ENCODE data around the gene MRTFA. TPM values are rescaled to one million over a fixed set of nuclear protein-coding genes. Genes with fewer than 3 reads are reported as not detected.

Gene MRTFA
- total and polyA plus RNA-seq, 10 donors, result 17.6 to 138 (median 83.9) TPM

- intact Hi-C loops (cut with DNase I; ENCODE audit: low total_unique reads), result no loop called here
- Histone ChIP-seq H3K4me3 (no peak overlapping the region), H3K9me3 (no peaks in the 10 kb centered on the region), H3K36me3 (no peaks in the 10 kb centered on the region), H3K27me3 (replicated peaks in 1 of 7) (no peaks in the 10 kb centered on the region), H3K4me1 (peaks cover 0 to 39% (median 4%) of the 10 kb centered on the region in 6 donors), H3K27ac (peak overlapping the region in 7 of 8 donors; percentile 14 to 44 (median 23))
- 47 to 76% (median 61%) methylated on average over 11 of the region's 11 CpGs for WGBS, 5 donors
- no peak for DNase-seq
- TF ChIP-seq POLR2A (IDR thresholded peaks at IDR 0.05) (no peak), CTCF (IDR thresholded peaks at IDR 0.05 in 8 of 11, conservative IDR thresholded peaks at IDR 0.05 in 3 of 11) (peak in 3 of 11 experiments; percentile 8 to 44 (median 18)), POLR2AphosphoS5 (IDR thresholded peaks at IDR 0.05) (peak in 1 of 3 donors; percentile 13)
These were observed 18.1 kb upstream of the MRTFA start for GRCh38 chr22:40654522-40655167.

- Histone ChIP-seq H3K27me3 (replicated peaks in 1 of 7) (no peaks in the 10 kb centered on the region), H3K4me1 (peaks cover 0 to 39% (median 4%) of the 10 kb centered on the region in 6 donors), H3K27ac (no peak overlapping the region), H3K9me3 (no peaks in the 10 kb centered on the region), H3K36me3 (no peaks in the 10 kb centered on the region), H3K4me3 (no peak overlapping the region)
- TF ChIP-seq POLR2A (IDR thresholded peaks at IDR 0.05), result no peak
- no peak for TF ChIP-seq CTCF (IDR thresholded peaks at IDR 0.05 in 8 of 11, conservative IDR thresholded peaks at IDR 0.05 in 3 of 11)
- no peak for TF ChIP-seq POLR2AphosphoS5 (IDR thresholded peaks at IDR 0.05)
- intact Hi-C loops (cut with DNase I; ENCODE audit: low total_unique reads), result no loop called here
- no peak for DNase-seq
- WGBS, 5 donors, result 93 to 97% (median 95%) methylated on average over 9 of the region's 9 CpGs
These were observed 16.8 kb upstream of the MRTFA start for GRCh38 chr22:40653361-40653760.

- no peaks in the 10 kb centered on the region for H3K9me3 ChIP-seq
- peak overlapping the region; percentile 68 to 95 (median 88) for H3K27ac ChIP-seq
- peaks cover 0 to 48% (median 5%) of the 10 kb centered on the region in 6 donors for H3K4me1 ChIP-seq
- no peaks in the 10 kb centered on the region for H3K27me3 ChIP-seq (replicated peaks in 1 of 7)
- H3K4me3 ChIP-seq, result peak overlapping the region in 7 of 8 donors; percentile 19 to 70 (median 36)
- intact Hi-C loops (cut with DNase I; ENCODE audit: low total_unique reads), result no loop called here
- 50 to 77% (median 66%) methylated on average over 20 to 33 of the region's 33 CpGs for WGBS, 5 donors
- TF ChIP-seq CTCF (IDR thresholded peaks at IDR 0.05 in 8 of 11, conservative IDR thresholded peaks at IDR 0.05 in 3 of 11), result no peak
- TF ChIP-seq POLR2AphosphoS5 (IDR thresholded peaks at IDR 0.05), result peak; percentile 77 to 94 (median 85)
- peak in 1 of 3 donors; percentile 39 for TF ChIP-seq POLR2A (IDR thresholded peaks at IDR 0.05)
- H3K36me3 ChIP-seq, result no peaks in the 10 kb centered on the region
- peak; percentile 90 for DNase-seq
These were observed 15.3 kb upstream of the MRTFA start for GRCh38 chr22:40651563-40652501.
